Pericardium fibroblast (primary cell): ENCODE results near the gene PSMA5. TPM values are rescaled to one million over a fixed set of nuclear protein-coding genes. Genes with fewer than 3 reads are reported as not detected.

ENCODE experiments used
- total RNA-seq: library from RNA; depleted of rRNA; stranded (reverse); fragments of >200 nt; gene quantifications from 2 replicates; pipeline ENCODE4 v1.2.3, GENCODE V29; 2015

PSMA5 gene
- 28.9 and 32.3 TPM in 2 replicates for total RNA-seq

GRCh38 chr1:109426281-109427170, at the start of gene PSMA5:
PSMA5 (minus strand) TSS chr1:109426448; CDS start chr1:109426330, 118 bp downstream.

GRCh38 chr1:109466452-109467300, 40.4 kb upstream of the PSMA5 start, which contains the start of gene SYPL2:
SYPL2 (plus strand) TSS chr1:109466546; CDS start chr1:109466844, 298 bp downstream.

GRCh38 chr1:109397581-109398342, 28.5 kb downstream of the PSMA5 start, which contains the start of gene SORT1:
SORT1 (minus strand) TSS chr1:109397918; CDS start chr1:109397892, 26 bp downstream.

Other genes starting within 250 kb of the PSMA5 start
- gene SARS1, start 212.5 kb downstream of the PSMA5 start, total RNA-seq, result 220 and 297 TPM in 2 replicates
- 0.43 and 1.2 TPM in 2 replicates for gene CELSR2, start 176.9 kb downstream of the PSMA5 start, total RNA-seq
- 5.3 and 9.9 TPM in 2 replicates for gene PSRC1, start 143.3 kb downstream of the PSMA5 start, total RNA-seq
- gene MYBPHL, start 119.4 kb downstream of the PSMA5 start, total RNA-seq, result not detected in 2 replicates
- 4.9 and 5.6 TPM in 2 replicates for gene SORT1, start 28.5 kb downstream of the PSMA5 start, total RNA-seq
- 0.23 and 1.4 TPM in 2 replicates for gene SYPL2, start 40.1 kb upstream of the PSMA5 start, total RNA-seq
- 5.8 and 6.2 TPM in 2 replicates for gene ATXN7L2, start 57.5 kb upstream of the PSMA5 start, total RNA-seq
- gene CYB561D1, start 67.6 kb upstream of the PSMA5 start, total RNA-seq, result 6.0 and 7.4 TPM in 2 replicates
- 0.12 and 1.4 TPM in 2 replicates for gene AMIGO1, start 83.3 kb upstream of the PSMA5 start, total RNA-seq
- gene GPR61, start 113.4 kb upstream of the PSMA5 start, total RNA-seq, result not detected in 2 replicates
- gene GNAI3, start 122.2 kb upstream of the PSMA5 start, total RNA-seq, result 7.5 TPM in 2 replicates
- 0.17 TPM in 1 of 2 replicates, not detected in the other for gene GNAT2, start 193.2 kb upstream of the PSMA5 start, total RNA-seq
- 47.5 and 50.8 TPM in 2 replicates for gene AMPD2, start 193.4 kb upstream of the PSMA5 start, total RNA-seq
- 4.3 and 17.6 TPM in 2 replicates for gene GSTM4, start 229.7 kb upstream of the PSMA5 start, total RNA-seq
- gene GSTM2, start 241.6 kb upstream of the PSMA5 start, total RNA-seq, result 55.4 and 78.2 TPM in 2 replicates